ENCODE results near the gene RBMS3.

RBMS3 gene

GRCh38 chr3:29537889-29538609, 257.2 kb downstream of the RBMS3 start:
- no peaks in the 10 kb centered on the region for H3K79me1 ChIP-seq (ENCODE audit: low read length)
- H3K4ac ChIP-seq (ENCODE audit: low read depth, low read length), result no peak overlapping the region
- no peak overlapping the region for H3K23ac ChIP-seq (ENCODE audit: low read length)
- H3K79me2 ChIP-seq (ENCODE audit: control insufficient read depth, insufficient read depth, low read length, poor library complexity), result no peaks in the 10 kb centered on the region
- no peak overlapping the region for H2AFZ ChIP-seq (ENCODE audit: insufficient read depth, low read length, poor library complexity)
- H3K27me3 ChIP-seq (ENCODE audit: insufficient read depth, low read length), result no peaks in the 10 kb centered on the region
- H4K8ac ChIP-seq (ENCODE audit: low read depth, low read length), result no peak overlapping the region
- no peak overlapping the region for H4K91ac ChIP-seq (ENCODE audit: low read depth, low read length)
- peaks cover 0 to 3% of the 10 kb centered on the region in 2 experiments for H3K4me1 ChIP-seq (ENCODE audit: control insufficient read depth in 1 of 2, insufficient read depth in 2 of 2, low read length in 2 of 2)
- H3K4me3 ChIP-seq (ENCODE audit: low read depth, low read length), result no peak overlapping the region
- no peak overlapping the region for H2BK5ac ChIP-seq (ENCODE audit: low read depth, low read length, poor library complexity)
- no peak overlapping the region for H3K14ac ChIP-seq (ENCODE audit: low read length)
- no peak overlapping the region for H3K27ac ChIP-seq (ENCODE audit: low read depth, low read length)
- H3K36me3 ChIP-seq (ENCODE audit: control insufficient read depth in 1 of 2, insufficient read depth in 2 of 2, low read length in 2 of 2), result no peaks in the 10 kb centered on the region
- no peak overlapping the region for H4K12ac ChIP-seq (ENCODE audit: low read depth, low read length)
- WGBS (ENCODE audit: extremely low coverage, insufficient coverage, insufficient read length), result no CpG with 5 or more reads among the region's 5 CpGs
- H3K18ac ChIP-seq (ENCODE audit: low read length), result no peak overlapping the region
- H2AK5ac ChIP-seq (ENCODE audit: low read length), result no peak overlapping the region
- no peak overlapping the region for H3K9ac ChIP-seq (ENCODE audit: low read length)
- H2BK120ac ChIP-seq (ENCODE audit: insufficient read depth, low read length, poor library complexity), result no peak overlapping the region
- H2BK12ac ChIP-seq (ENCODE audit: low read length), result no peak overlapping the region
- no peaks in the 10 kb centered on the region for H3K9me3 ChIP-seq (ENCODE audit: insufficient read depth, low read depth, low read length)
- H3K4me2 ChIP-seq (ENCODE audit: low read length), result no peak overlapping the region
- DNase-seq, result no peak

- no peak overlapping the region for H3K18ac ChIP-seq (ENCODE audit: low read length)
- no CpG with 5 or more reads among the region's 2 CpGs for WGBS (ENCODE audit: extremely low coverage, insufficient coverage, insufficient read length)
- H4K12ac ChIP-seq (ENCODE audit: low read depth, low read length), result no peak overlapping the region
- no peak overlapping the region for H3K9ac ChIP-seq (ENCODE audit: low read length)
- H3K4me3 ChIP-seq (ENCODE audit: low read depth, low read length), result no peak overlapping the region
- H2BK12ac ChIP-seq (ENCODE audit: low read length), result no peak overlapping the region
- no peak overlapping the region for H3K4me2 ChIP-seq (ENCODE audit: low read length)
- no peaks in the 10 kb centered on the region for H3K9me3 ChIP-seq (ENCODE audit: insufficient read depth, low read depth, low read length)
- no peak overlapping the region for H2AFZ ChIP-seq (ENCODE audit: insufficient read depth, low read length, poor library complexity)
- no peak for DNase-seq
- H3K4ac ChIP-seq (ENCODE audit: low read depth, low read length), result no peak overlapping the region
- no peaks in the 10 kb centered on the region for H3K79me2 ChIP-seq (ENCODE audit: control insufficient read depth, insufficient read depth, low read length, poor library complexity)
- peaks cover 0 to 3% of the 10 kb centered on the region in 2 experiments for H3K4me1 ChIP-seq (ENCODE audit: control insufficient read depth in 1 of 2, insufficient read depth in 2 of 2, low read length in 2 of 2)
- H2BK120ac ChIP-seq (ENCODE audit: insufficient read depth, low read length, poor library complexity), result no peak overlapping the region
- H2AK5ac ChIP-seq (ENCODE audit: low read length), result no peak overlapping the region
- no peak overlapping the region for H3K14ac ChIP-seq (ENCODE audit: low read length)
- no peaks in the 10 kb centered on the region for H3K36me3 ChIP-seq (ENCODE audit: control insufficient read depth in 1 of 2, insufficient read depth in 2 of 2, low read length in 2 of 2)
- no peak overlapping the region for H3K23ac ChIP-seq (ENCODE audit: low read length)
- no peak overlapping the region for H4K8ac ChIP-seq (ENCODE audit: low read depth, low read length)
- H4K91ac ChIP-seq (ENCODE audit: low read depth, low read length), result no peak overlapping the region
- no peak overlapping the region for H2BK5ac ChIP-seq (ENCODE audit: low read depth, low read length, poor library complexity)
- H3K27ac ChIP-seq (ENCODE audit: low read depth, low read length), result no peak overlapping the region
- H3K79me1 ChIP-seq (ENCODE audit: low read length), result no peaks in the 10 kb centered on the region
- H3K27me3 ChIP-seq (ENCODE audit: insufficient read depth, low read length), result no peaks in the 10 kb centered on the region
These were observed 257.7 kb downstream of the RBMS3 start for GRCh38 chr3:29538610-29538958.

GRCh38 chr3:29540544-29540943, 259.7 kb downstream of the RBMS3 start:
- H3K9ac ChIP-seq (ENCODE audit: low read length), result peak overlapping the region; percentile 56
- no peak overlapping the region for H2BK5ac ChIP-seq (ENCODE audit: low read depth, low read length, poor library complexity)
- H3K23ac ChIP-seq (ENCODE audit: low read length), result no peak overlapping the region
- H3K4me3 ChIP-seq (ENCODE audit: low read depth, low read length), result no peak overlapping the region
- no peaks in the 10 kb centered on the region for H3K36me3 ChIP-seq (ENCODE audit: control insufficient read depth in 1 of 2, insufficient read depth in 2 of 2, low read length in 2 of 2)
- H3K9me3 ChIP-seq (ENCODE audit: insufficient read depth, low read depth, low read length), result no peaks in the 10 kb centered on the region
- no peak overlapping the region for H4K8ac ChIP-seq (ENCODE audit: low read depth, low read length)
- H3K27ac ChIP-seq (ENCODE audit: low read depth, low read length), result no peak overlapping the region
- H3K4me2 ChIP-seq (ENCODE audit: low read length), result no peak overlapping the region
- no peaks in the 10 kb centered on the region for H3K27me3 ChIP-seq (ENCODE audit: insufficient read depth, low read length)
- DNase-seq, result no peak
- H3K79me1 ChIP-seq (ENCODE audit: low read length), result no peaks in the 10 kb centered on the region
- no CpG with 5 or more reads among the region's 5 CpGs for WGBS (ENCODE audit: extremely low coverage, insufficient coverage, insufficient read length)
- H3K4me1 ChIP-seq (ENCODE audit: control insufficient read depth in 1 of 2, insufficient read depth in 2 of 2, low read length in 2 of 2), result peaks cover 0 to 3% of the 10 kb centered on the region in 2 experiments
- no peak overlapping the region for H2AK5ac ChIP-seq (ENCODE audit: low read length)
- no peaks in the 10 kb centered on the region for H3K79me2 ChIP-seq (ENCODE audit: control insufficient read depth, insufficient read depth, low read length, poor library complexity)
- H4K91ac ChIP-seq (ENCODE audit: low read depth, low read length), result no peak overlapping the region
- no peak overlapping the region for H3K18ac ChIP-seq (ENCODE audit: low read length)
- no peak overlapping the region for H3K4ac ChIP-seq (ENCODE audit: low read depth, low read length)
- no peak overlapping the region for H4K12ac ChIP-seq (ENCODE audit: low read depth, low read length)
- no peak overlapping the region for H2BK120ac ChIP-seq (ENCODE audit: insufficient read depth, low read length, poor library complexity)
- H2BK12ac ChIP-seq (ENCODE audit: low read length), result no peak overlapping the region
- H2AFZ ChIP-seq (ENCODE audit: insufficient read depth, low read length, poor library complexity), result no peak overlapping the region
- H3K14ac ChIP-seq (ENCODE audit: low read length), result no peak overlapping the region

GRCh38 chr3:29544701-29545363, 264.0 kb downstream of the RBMS3 start:
- no peak for DNase-seq
- no peak overlapping the region for H4K8ac ChIP-seq (ENCODE audit: low read depth, low read length)
- H3K4me3 ChIP-seq (ENCODE audit: low read depth, low read length), result no peak overlapping the region
- no peaks in the 10 kb centered on the region for H3K79me1 ChIP-seq (ENCODE audit: low read length)
- peaks cover 0 to 3% of the 10 kb centered on the region in 2 experiments for H3K4me1 ChIP-seq (ENCODE audit: control insufficient read depth in 1 of 2, insufficient read depth in 2 of 2, low read length in 2 of 2)
- H3K23ac ChIP-seq (ENCODE audit: low read length), result no peak overlapping the region
- H2BK5ac ChIP-seq (ENCODE audit: low read depth, low read length, poor library complexity), result no peak overlapping the region
- H3K9ac ChIP-seq (ENCODE audit: low read length), result no peak overlapping the region
- H3K18ac ChIP-seq (ENCODE audit: low read length), result no peak overlapping the region
- H3K36me3 ChIP-seq (ENCODE audit: control insufficient read depth in 1 of 2, insufficient read depth in 2 of 2, low read length in 2 of 2), result no peaks in the 10 kb centered on the region
- no CpG with 5 or more reads among the region's 1 CpG for WGBS (ENCODE audit: extremely low coverage, insufficient coverage, insufficient read length)
- no peaks in the 10 kb centered on the region for H3K27me3 ChIP-seq (ENCODE audit: insufficient read depth, low read length)
- H2AFZ ChIP-seq (ENCODE audit: insufficient read depth, low read length, poor library complexity), result no peak overlapping the region
- H3K79me2 ChIP-seq (ENCODE audit: control insufficient read depth, insufficient read depth, low read length, poor library complexity), result no peaks in the 10 kb centered on the region
- H3K9me3 ChIP-seq (ENCODE audit: insufficient read depth, low read depth, low read length), result no peaks in the 10 kb centered on the region
- no peak overlapping the region for H3K4me2 ChIP-seq (ENCODE audit: low read length)
- H2AK5ac ChIP-seq (ENCODE audit: low read length), result no peak overlapping the region
- no peak overlapping the region for H3K14ac ChIP-seq (ENCODE audit: low read length)
- H4K91ac ChIP-seq (ENCODE audit: low read depth, low read length), result no peak overlapping the region
- no peak overlapping the region for H2BK12ac ChIP-seq (ENCODE audit: low read length)
- no peak overlapping the region for H2BK120ac ChIP-seq (ENCODE audit: insufficient read depth, low read length, poor library complexity)
- H3K4ac ChIP-seq (ENCODE audit: low read depth, low read length), result no peak overlapping the region
- H3K27ac ChIP-seq (ENCODE audit: low read depth, low read length), result no peak overlapping the region
- H4K12ac ChIP-seq (ENCODE audit: low read depth, low read length), result no peak overlapping the region
